ENCODE data around the gene CC2D1A.

Gene CC2D1A

DNA sequence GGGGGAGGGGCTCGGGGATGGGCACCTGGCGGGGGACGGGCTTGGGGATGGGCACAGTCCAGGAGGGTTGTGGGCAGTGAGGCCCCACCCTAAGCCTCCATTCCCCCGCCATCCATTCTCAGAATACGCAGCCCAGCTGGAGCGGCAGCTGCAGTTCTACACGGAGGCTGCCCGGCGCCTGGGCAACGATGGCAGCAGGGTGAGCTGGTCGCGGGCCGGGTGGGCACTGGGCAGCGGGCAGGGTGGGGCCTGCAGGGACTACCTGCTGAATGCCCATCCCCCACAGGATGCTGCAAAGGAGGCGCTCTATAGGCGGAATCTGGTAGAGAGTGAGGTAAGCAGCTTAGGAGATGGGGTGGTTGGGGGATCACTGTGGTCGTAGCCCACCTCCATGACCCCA, 24.0 kb downstream of the CC2D1A start:
- Histone ChIP-seq H3K4me3 (ENCODE audit: low read depth in 1 of 2, low read length in 2 of 2) (no peak overlapping the region), H3K27me3 (ENCODE audit: low read depth, low read length) (no peaks in the 10 kb centered on the region), H3K36me3 (ENCODE audit: control insufficient read depth in 1 of 2, insufficient read depth in 2 of 2, low read length in 2 of 2) (peaks cover 12 to 36% of the 10 kb centered on the region in 2 donors), H3K4me1 (ENCODE audit: control insufficient read depth in 1 of 2, insufficient read depth in 2 of 2, low read length in 2 of 2) (no peaks in the 10 kb centered on the region), H3K9me3 (ENCODE audit: control insufficient read depth in 1 of 2, low read length in 2 of 2) (no peaks in the 10 kb centered on the region), H3K27ac (ENCODE audit: low read length) (no peak overlapping the region)

DNA sequence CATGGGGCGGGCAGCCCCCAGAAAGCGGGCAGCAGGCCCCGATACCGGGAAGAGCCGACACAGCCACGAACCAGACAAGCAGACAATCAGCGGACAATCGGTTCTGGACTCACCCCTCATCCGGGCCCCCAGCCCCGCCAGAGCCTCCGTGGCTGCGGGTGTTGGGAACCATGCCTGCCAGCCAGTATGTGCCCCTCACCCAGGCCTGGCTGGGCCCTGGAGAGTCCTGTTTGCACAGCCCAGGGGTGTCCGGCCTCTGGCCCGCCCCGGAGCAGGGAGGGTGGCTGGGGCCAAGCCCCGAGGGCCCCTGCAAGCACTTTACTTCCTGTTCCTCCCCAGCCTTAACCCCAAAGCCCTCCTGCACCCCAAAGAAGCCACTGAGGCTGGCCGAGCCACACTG, 24.4 kb downstream of the CC2D1A start:
- no peak overlapping the region for H3K27ac ChIP-seq (ENCODE audit: low read length)
- peaks cover 12 to 35% of the 10 kb centered on the region in 2 donors for H3K36me3 ChIP-seq (ENCODE audit: control insufficient read depth in 1 of 2, insufficient read depth in 2 of 2, low read length in 2 of 2)
- H3K27me3 ChIP-seq (ENCODE audit: low read depth, low read length), result no peaks in the 10 kb centered on the region

DNA sequence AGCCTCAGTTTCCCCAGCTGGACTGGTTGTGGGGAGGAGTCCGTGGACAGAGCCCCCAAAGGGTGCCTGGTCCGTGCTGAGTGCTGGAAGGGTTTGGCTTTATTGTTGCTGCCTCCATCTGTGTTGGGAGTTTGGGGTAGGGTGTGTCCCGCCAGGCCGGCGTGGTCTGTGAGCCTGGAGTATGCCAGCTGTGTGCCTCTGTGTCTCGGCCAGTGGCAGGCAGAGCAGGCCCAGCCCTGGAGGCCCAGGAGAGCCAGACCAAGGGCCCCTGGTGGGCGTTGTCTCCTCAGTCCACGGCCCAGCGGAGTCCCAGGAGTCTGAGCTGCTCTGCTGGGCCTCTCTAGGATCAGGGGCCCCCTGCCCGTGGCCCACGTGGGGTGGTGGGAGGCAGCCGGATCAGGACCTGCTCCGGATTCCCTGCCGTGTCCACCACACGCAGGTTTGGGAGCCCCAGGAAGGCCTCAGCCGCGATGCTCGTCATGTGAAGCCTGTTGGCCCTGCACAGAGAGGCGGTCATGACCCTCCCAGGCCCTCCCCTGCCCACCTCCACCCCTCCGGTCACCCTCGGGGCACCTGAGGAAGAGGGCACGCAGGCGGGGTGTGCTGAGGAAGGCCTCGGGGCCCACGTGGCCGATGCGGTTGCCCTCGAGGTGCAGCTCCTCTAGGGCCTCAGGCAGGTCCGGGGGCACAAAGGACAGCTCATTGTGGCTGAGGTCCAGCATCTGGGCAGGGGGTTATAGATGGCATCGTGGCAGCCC, 25.6 kb downstream of the CC2D1A start:
- H3K4me1 ChIP-seq (ENCODE audit: control insufficient read depth in 1 of 2, insufficient read depth in 2 of 2, low read length in 2 of 2), result no peaks in the 10 kb centered on the region
- H3K27ac ChIP-seq (ENCODE audit: low read length), result no peak overlapping the region
- peaks cover 8 to 29% of the 10 kb centered on the region in 2 donors for H3K36me3 ChIP-seq (ENCODE audit: control insufficient read depth in 1 of 2, insufficient read depth in 2 of 2, low read length in 2 of 2)
- no peaks in the 10 kb centered on the region for H3K9me3 ChIP-seq (ENCODE audit: control insufficient read depth in 1 of 2, low read length in 2 of 2)
- H3K27me3 ChIP-seq (ENCODE audit: low read depth, low read length), result no peaks in the 10 kb centered on the region
- no peak overlapping the region for H3K4me3 ChIP-seq (ENCODE audit: low read depth in 1 of 2, low read length in 2 of 2)

More for the DNA sequence above, 24.4 kb downstream of the CC2D1A start:
- no peaks in the 10 kb centered on the region for H3K4me1 ChIP-seq (ENCODE audit: control insufficient read depth in 1 of 2, insufficient read depth in 2 of 2, low read length in 2 of 2)
- H3K9me3 ChIP-seq (ENCODE audit: control insufficient read depth in 1 of 2, low read length in 2 of 2), result no peaks in the 10 kb centered on the region
- no peak overlapping the region for H3K4me3 ChIP-seq (ENCODE audit: low read depth in 1 of 2, low read length in 2 of 2)

DNA sequence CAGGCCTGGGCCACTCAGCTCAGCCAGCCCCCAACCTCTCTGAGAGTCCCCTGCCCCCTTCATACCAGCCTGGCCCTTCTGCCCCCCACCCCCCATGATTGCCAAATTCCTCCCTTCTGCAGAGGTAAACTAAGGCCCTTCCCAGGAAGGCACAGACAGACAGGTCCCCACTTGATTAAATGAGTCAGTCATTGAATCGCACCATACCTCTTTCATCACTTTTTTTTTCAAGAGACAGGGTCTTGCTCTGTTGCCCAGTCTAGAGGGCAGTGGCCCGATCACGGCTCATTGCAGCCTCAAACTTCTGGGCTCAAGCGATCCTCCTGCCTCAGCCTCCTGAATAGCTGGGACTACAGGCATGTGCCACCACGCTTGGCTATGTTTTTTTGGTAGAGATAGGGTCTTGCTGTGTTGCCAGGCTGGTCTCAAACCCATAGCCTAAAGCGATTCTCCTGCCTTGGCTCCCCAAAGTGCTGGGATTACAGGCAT, 26.2 kb downstream of the CC2D1A start:
- no peak overlapping the region for H3K4me3 ChIP-seq (ENCODE audit: low read depth in 1 of 2, low read length in 2 of 2)
- H3K36me3 ChIP-seq (ENCODE audit: control insufficient read depth in 1 of 2, insufficient read depth in 2 of 2, low read length in 2 of 2), result peaks cover 1 to 23% of the 10 kb centered on the region in 2 donors
- no peaks in the 10 kb centered on the region for H3K4me1 ChIP-seq (ENCODE audit: control insufficient read depth in 1 of 2, insufficient read depth in 2 of 2, low read length in 2 of 2)
- no peaks in the 10 kb centered on the region for H3K27me3 ChIP-seq (ENCODE audit: low read depth, low read length)
- H3K9me3 ChIP-seq (ENCODE audit: control insufficient read depth in 1 of 2, low read length in 2 of 2), result no peaks in the 10 kb centered on the region
- H3K27ac ChIP-seq (ENCODE audit: low read length), result no peak overlapping the region

DNA sequence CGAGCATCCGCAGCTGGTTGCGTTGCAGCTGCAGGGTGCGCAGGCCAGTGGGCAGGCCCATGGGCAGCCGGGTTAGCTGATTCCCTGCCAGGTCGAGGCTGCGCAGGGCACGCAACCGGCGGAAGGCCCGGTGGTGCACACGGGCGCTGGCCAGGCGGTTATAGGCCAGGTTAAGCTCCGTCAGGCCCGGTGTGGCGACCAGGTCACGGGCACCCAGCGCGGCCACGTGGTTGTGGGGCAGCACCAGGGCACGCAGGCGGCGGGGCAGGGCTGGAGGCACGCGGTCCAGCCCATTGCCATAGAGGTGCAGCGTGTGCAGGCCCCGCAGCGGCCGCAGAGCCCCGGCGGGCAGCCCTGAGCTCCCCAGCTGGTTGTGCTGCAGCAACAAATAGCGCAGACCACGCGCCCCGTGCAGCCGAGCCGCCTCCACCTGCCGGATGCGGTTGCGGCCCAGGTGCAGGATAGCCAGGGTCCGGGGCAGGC, 27.0 kb downstream of the CC2D1A start:
- Histone ChIP-seq H3K36me3 (ENCODE audit: control insufficient read depth in 1 of 2, insufficient read depth in 2 of 2, low read length in 2 of 2) (peaks cover 0 to 18% of the 10 kb centered on the region in 2 donors), H3K27ac (ENCODE audit: low read length) (no peak overlapping the region), H3K27me3 (ENCODE audit: low read depth, low read length) (peaks cover 5% of the 10 kb centered on the region), H3K4me3 (ENCODE audit: low read depth in 1 of 2, low read length in 2 of 2) (no peak overlapping the region), H3K9me3 (ENCODE audit: control insufficient read depth in 1 of 2, low read length in 2 of 2) (no peaks in the 10 kb centered on the region), H3K4me1 (ENCODE audit: control insufficient read depth in 1 of 2, insufficient read depth in 2 of 2, low read length in 2 of 2) (no peaks in the 10 kb centered on the region)

DNA sequence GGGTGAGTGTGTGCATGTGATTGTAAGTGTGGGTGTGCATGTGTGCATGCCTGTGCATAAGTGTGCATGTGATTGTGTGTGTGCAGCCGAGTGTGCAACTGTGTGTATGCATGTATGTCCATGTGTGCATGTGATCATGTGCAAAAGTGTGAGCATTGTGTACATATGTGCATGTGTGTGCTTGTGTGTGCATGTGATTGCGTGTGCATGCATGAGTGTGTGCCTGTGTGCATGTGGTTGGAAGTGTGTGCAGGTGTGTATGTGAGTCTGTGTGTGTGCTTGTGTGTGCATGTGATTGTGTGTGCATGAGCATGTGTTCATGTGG, 28.7 kb downstream of the CC2D1A start:
- H3K27ac ChIP-seq (ENCODE audit: low read length), result no peak overlapping the region
- H3K27me3 ChIP-seq (ENCODE audit: low read depth, low read length), result peaks cover 5% of the 10 kb centered on the region
- no peaks in the 10 kb centered on the region for H3K4me1 ChIP-seq (ENCODE audit: control insufficient read depth in 1 of 2, insufficient read depth in 2 of 2, low read length in 2 of 2)
- peaks cover 0 to 13% of the 10 kb centered on the region in 2 donors for H3K36me3 ChIP-seq (ENCODE audit: control insufficient read depth in 1 of 2, insufficient read depth in 2 of 2, low read length in 2 of 2)
- H3K4me3 ChIP-seq (ENCODE audit: low read depth in 1 of 2, low read length in 2 of 2), result no peak overlapping the region
- H3K9me3 ChIP-seq (ENCODE audit: control insufficient read depth in 1 of 2, low read length in 2 of 2), result no peaks in the 10 kb centered on the region

DNA sequence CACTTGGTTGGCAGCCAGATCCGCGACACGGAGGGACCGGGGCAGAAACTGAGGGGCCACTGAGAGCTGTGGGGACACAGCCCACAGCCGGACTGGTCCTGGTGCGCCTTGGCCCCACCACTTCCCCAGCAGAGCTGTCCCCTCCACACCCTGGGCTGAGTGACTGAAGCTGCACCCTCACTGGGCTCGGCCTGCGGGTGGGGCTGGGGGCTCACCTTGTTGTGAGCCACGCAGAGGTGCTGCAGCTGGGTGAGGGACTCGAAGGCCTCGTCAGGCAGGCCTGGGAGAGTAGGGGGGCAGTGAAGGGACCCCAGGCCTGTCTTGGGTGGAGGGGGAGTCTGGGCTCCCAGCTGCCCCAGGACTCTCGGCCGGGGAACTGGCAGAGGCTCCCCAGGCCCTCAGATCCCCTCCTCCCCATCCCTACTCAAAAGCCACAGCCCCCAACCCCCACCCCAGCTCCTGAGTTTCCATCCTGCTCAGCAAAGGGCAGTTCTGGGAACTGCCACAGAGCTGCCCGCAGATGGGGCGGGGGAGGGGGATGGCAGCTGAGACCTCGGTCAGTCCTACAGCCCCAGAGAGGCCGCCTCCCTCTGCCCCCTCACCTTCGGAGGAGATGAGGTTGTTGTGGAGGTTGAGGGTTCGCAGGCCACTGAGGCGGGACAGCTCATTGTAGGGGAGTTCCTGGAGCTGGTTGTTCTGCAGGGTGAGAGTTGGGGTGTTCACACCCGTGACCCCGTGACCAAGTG, 29.9 kb downstream of the CC2D1A start:
- peaks cover 5% of the 10 kb centered on the region for H3K27me3 ChIP-seq (ENCODE audit: low read depth, low read length)
- H3K36me3 ChIP-seq (ENCODE audit: control insufficient read depth in 1 of 2, insufficient read depth in 2 of 2, low read length in 2 of 2), result peaks cover 0 to 3% of the 10 kb centered on the region in 2 donors
- no peak overlapping the region for H3K4me3 ChIP-seq (ENCODE audit: low read depth in 1 of 2, low read length in 2 of 2)
- H3K4me1 ChIP-seq (ENCODE audit: control insufficient read depth in 1 of 2, insufficient read depth in 2 of 2, low read length in 2 of 2), result no peaks in the 10 kb centered on the region
- no peaks in the 10 kb centered on the region for H3K9me3 ChIP-seq (ENCODE audit: control insufficient read depth in 1 of 2, low read length in 2 of 2)
- no peak overlapping the region for H3K27ac ChIP-seq (ENCODE audit: low read length)

DNA sequence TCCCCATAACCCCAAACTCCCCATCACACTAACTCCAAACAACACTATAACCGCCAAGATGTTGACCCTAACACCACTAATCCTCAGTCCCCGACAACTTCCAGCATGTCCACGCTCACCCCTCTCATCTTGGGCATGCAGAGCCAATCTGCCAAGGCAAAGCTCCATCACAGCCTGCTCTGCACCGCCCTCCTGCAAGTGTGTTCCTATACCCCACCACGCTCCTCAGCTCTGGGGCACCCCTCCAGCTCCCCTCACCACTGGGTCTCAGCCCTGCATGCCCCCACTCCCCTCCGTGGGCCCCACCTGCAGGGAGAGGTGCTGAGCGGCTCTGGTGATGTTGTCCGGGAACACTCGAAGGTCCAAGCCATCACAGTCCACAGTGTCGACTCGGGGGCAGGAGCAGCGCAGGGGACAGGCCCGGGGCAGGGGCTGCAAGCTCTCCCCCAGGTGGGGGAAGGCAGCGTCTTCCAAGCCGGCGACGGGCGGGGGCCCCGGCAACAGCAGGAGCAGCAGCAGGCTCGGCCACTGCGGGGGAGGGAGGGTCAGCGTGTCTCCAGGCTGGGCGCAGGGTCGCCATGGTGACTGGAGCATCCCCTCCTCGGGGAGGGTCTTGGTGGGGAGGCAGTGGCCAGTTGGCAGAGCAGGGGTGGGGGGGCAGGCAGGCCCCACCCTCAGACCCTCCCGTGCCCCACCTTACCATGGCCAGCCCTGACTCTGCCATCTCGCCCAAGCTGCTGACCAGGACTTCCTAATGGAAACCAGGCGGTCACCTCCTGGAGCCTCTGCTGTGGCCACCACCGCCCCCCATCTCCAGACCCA, 31.7 kb downstream of the CC2D1A start:
- H3K4me1 ChIP-seq (ENCODE audit: control insufficient read depth in 1 of 2, insufficient read depth in 2 of 2, low read length in 2 of 2), result no peaks in the 10 kb centered on the region
- H3K27me3 ChIP-seq (ENCODE audit: low read depth, low read length), result peaks cover 5% of the 10 kb centered on the region
- no peak overlapping the region for H3K4me3 ChIP-seq (ENCODE audit: low read depth in 1 of 2, low read length in 2 of 2)
- no peaks in the 10 kb centered on the region for H3K9me3 ChIP-seq (ENCODE audit: control insufficient read depth in 1 of 2, low read length in 2 of 2)
- no peak overlapping the region for H3K27ac ChIP-seq (ENCODE audit: low read length)
- no peaks in the 10 kb centered on the region for H3K36me3 ChIP-seq (ENCODE audit: control insufficient read depth in 1 of 2, insufficient read depth in 2 of 2, low read length in 2 of 2)

DNA sequence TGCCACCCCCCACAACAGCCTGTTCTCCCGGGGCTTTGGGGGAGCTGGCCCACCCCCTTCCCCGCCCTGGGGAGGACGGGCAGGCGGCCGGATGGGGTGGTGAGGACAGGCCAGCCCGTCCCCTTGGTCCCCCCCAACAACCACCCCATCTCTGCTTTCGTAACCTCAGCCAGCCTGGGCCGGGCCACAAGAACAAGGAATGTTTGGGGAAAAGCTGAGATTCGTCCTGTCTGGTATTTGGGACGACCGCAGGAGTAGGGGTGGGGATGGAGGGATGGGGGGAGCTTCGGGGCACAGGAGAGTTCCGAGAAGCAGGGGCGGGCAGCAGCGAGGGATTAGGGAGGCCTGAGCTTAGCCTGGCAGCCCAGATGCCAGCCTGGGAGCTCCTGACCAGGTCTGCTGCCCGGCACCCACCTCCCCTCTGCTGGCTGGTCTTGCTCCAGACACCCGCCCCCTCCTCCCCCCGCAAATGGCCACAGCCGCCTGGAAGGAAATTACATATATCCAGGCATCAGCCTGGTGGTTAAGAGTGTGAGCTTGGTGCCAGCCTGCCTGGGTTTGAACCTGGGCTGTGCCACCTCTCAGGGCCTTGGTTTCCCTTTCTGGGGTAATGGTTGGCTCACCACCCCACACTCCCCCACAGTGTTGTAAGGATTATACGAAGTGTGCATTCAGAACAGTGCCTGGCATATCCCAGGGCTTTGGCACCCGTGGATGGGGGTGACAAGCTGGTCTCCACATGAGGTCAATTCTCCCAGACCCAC, 32.5 kb downstream of the CC2D1A start, which contains the start of gene PODNL1:
TSS of gene PODNL1 (minus strand) at position 117 of the 764 bp plus-strand sequence. CDS start 236 bp downstream, outside the sequence.
- no peaks in the 10 kb centered on the region for H3K36me3 ChIP-seq (ENCODE audit: control insufficient read depth in 1 of 2, insufficient read depth in 2 of 2, low read length in 2 of 2)
- H3K27ac ChIP-seq (ENCODE audit: low read length), result no peak within 1 kb of the TSS
- no peaks in the 10 kb centered on the region for H3K9me3 ChIP-seq (ENCODE audit: control insufficient read depth in 1 of 2, low read length in 2 of 2)
- no peak within 1 kb of the TSS for H3K4me3 ChIP-seq (ENCODE audit: low read depth in 1 of 2, low read length in 2 of 2)
- no peaks in the 10 kb centered on the region for H3K4me1 ChIP-seq (ENCODE audit: control insufficient read depth in 1 of 2, insufficient read depth in 2 of 2, low read length in 2 of 2)
- peaks cover 5% of the 10 kb centered on the region for H3K27me3 ChIP-seq (ENCODE audit: low read depth, low read length)

DNA sequence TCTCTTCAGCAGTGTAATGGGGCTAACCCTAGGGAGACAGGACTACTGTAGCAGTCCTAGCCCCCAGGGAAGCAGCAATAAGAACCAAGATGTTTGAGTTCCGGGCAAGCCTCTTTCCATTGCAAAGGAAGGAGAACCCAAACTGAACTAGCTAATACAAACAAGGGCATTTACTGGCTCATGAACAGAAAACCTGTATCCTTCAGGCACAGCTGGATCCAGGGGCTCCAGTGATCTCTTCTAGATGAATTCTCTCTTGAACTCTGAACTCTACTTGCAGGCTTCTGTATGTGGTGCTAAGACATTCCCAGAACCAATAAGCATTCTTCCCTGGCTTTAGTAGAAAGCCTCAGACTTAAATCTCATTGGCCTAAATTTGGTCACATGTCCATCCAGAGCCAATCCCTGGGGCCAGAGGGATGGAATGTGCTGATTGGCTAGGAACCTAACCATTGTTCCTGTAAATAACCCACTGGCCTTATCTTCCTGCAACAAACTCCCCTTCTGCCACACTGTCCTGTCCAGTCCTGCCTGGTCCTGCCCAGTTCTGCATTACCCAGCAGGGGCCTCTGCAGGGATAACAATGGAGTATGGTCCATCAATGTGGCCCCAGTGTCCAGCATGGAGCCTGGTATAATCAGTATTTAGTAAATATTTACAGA, 36.2 kb downstream of the CC2D1A start:
- Histone ChIP-seq H3K9me3 (ENCODE audit: control insufficient read depth in 1 of 2, low read length in 2 of 2) (no peaks in the 10 kb centered on the region), H3K27me3 (ENCODE audit: low read depth, low read length) (peaks cover 5% of the 10 kb centered on the region), H3K27ac (ENCODE audit: low read length) (no peak overlapping the region), H3K4me1 (ENCODE audit: control insufficient read depth in 1 of 2, insufficient read depth in 2 of 2, low read length in 2 of 2) (no peaks in the 10 kb centered on the region), H3K36me3 (ENCODE audit: control insufficient read depth in 1 of 2, insufficient read depth in 2 of 2, low read length in 2 of 2) (no peaks in the 10 kb centered on the region), H3K4me3 (ENCODE audit: low read depth in 1 of 2, low read length in 2 of 2) (no peak overlapping the region)

Data from muscle layer of duodenum (tissue), 2 donors.